DOHH2 (cell line): ENCODE measurements around the gene ZNF341.

ENCODE experiments used
- H3F3A ChIP-seq: fragments of 200-600 bp; sonication (generic), shearing (Covaris generic); 2 replicates; pipeline ENCODE4 v1.6.0; 2016; ENCODE audit warnings: antibody characterized with exemption, mild to moderate bottlenecking; ENCODE audit not compliant: control insufficient read depth, insufficient read depth
- H3K27ac ChIP-seq: fragments of 200-600 bp; sonication (generic); 2 replicates; pipeline ENCODE4 v1.5.1; 2014; ENCODE audit warnings: low read depth, mild to moderate bottlenecking, low read length, moderate library complexity
- H3K27me3 ChIP-seq: fragments of 200-600 bp; sonication (generic); 2 replicates; pipeline ENCODE4 v1.6.1; 2014; ENCODE audit warnings: mild to moderate bottlenecking, low read length, mixed read lengths; ENCODE audit not compliant: control insufficient read depth
- H3K36me3 ChIP-seq: fragments of 200-600 bp; sonication (generic); 2 replicates; pipeline ENCODE4 v1.6.1; 2014; ENCODE audit warnings: mild to moderate bottlenecking, low read length, moderate library complexity, mixed read lengths; ENCODE audit not compliant: control insufficient read depth
- H3K4me1 ChIP-seq: fragments of 200-600 bp; sonication (generic); 2 replicates; pipeline ENCODE4 v1.6.1; 2014; ENCODE audit warnings: mild to moderate bottlenecking, low read length, mixed read lengths; ENCODE audit not compliant: control insufficient read depth
- H3K4me2 ChIP-seq: fragments of 200-600 bp; sonication (generic); 2 replicates; pipeline ENCODE4 v1.6.0; 2014; ENCODE audit warnings: mild to moderate bottlenecking, low read length, moderate library complexity
- H3K4me3 ChIP-seq: fragments of 200-600 bp; sonication (generic); 2 replicates; pipeline ENCODE4 v1.5.1; 2014; ENCODE audit warnings: mild to moderate bottlenecking, low read length, mixed read lengths
- H3K79me2 ChIP-seq: fragments of 200-600 bp; sonication (generic); 2 replicates; pipeline ENCODE4 v1.6.1; 2014; ENCODE audit warnings: mild to moderate bottlenecking, low read length, mixed read lengths; ENCODE audit not compliant: control insufficient read depth
- H3K9me2 ChIP-seq: fragments of 200-600 bp; sonication (generic); replicated peaks from 2 replicates; pipeline ENCODE4 v1.6.1; 2014; ENCODE audit warnings: mild to moderate bottlenecking, low read length, mixed read lengths; ENCODE audit not compliant: control insufficient read depth
- H3K9me3 ChIP-seq: fragments of 200-600 bp; sonication (generic); 2 replicates; pipeline ENCODE4 v1.6.1; 2014; ENCODE audit warnings: antibody characterized with exemption, low read length, mixed read lengths; ENCODE audit not compliant: control insufficient read depth, insufficient read depth
- H4K20me1 ChIP-seq: fragments of 200-600 bp; sonication (generic); 2 replicates; pipeline ENCODE4 v1.6.0; 2014; ENCODE audit warnings: low read depth, mild to moderate bottlenecking, antibody characterized with exemption, low read length, moderate library complexity; ENCODE audit not compliant: control insufficient read depth, insufficient read depth
- CTCF ChIP-seq: fragments of 200-600 bp; sonication (generic); IDR thresholded peaks from one replicate; pipeline ENCODE4 v1.5.1; 2014; ENCODE audit warnings: antibody characterized with exemption, mild to moderate bottlenecking, low read depth, low read length; ENCODE audit not compliant: poor library complexity, severe bottlenecking
- EZH2phosphoT487 ChIP-seq: fragments of 200-600 bp; sonication (generic); IDR thresholded peaks from 2 replicates; pipeline ENCODE4 v1.6.1; 2017; ENCODE audit warnings: borderline replicate concordance, mild to moderate bottlenecking, antibody characterized with exemption, low read length, moderate library complexity, mixed read lengths

The ZNF341 gene

GRCh38 chr20:33783818-33784217, 52.0 kb downstream of the ZNF341 start:
- Histone ChIP-seq H3K9me3 (no peaks in the 10 kb centered on the region), H3K4me3 (no peak overlapping the region), H3F3A (peaks cover 5% of the 10 kb centered on the region), H3K36me3 (peaks cover 7% of the 10 kb centered on the region; the same call in 1 of the 2 replicates), H3K4me2 (no peak overlapping the region), H3K79me2 (no peaks in the 10 kb centered on the region), H4K20me1 (no peaks in the 10 kb centered on the region), H3K27ac (no peak overlapping the region), H3K4me1 (peaks cover 14% of the 10 kb centered on the region), H3K27me3 (no peaks in the 10 kb centered on the region), H3K9me2 (no peaks in the 10 kb centered on the region)
- TF ChIP-seq CTCF (no peak), EZH2phosphoT487 (no peak)

GRCh38 chr20:33784225-33784624, 52.4 kb downstream of the ZNF341 start:
- H3F3A ChIP-seq, result peaks cover 1% of the 10 kb centered on the region; the same call in 1 of the 2 replicates
- no peak overlapping the region for H3K4me2 ChIP-seq
- peaks cover 10% of the 10 kb centered on the region for H3K4me1 ChIP-seq

GRCh38 chr20:33785503-33785902, 53.7 kb downstream of the ZNF341 start:
- Histone ChIP-seq H3K36me3 (no peaks in the 10 kb centered on the region), H3K79me2 (no peaks in the 10 kb centered on the region), H3F3A (no peaks in the 10 kb centered on the region), H3K9me3 (no peaks in the 10 kb centered on the region), H4K20me1 (no peaks in the 10 kb centered on the region), H3K4me1 (no peaks in the 10 kb centered on the region), H3K4me2 (no peak overlapping the region), H3K27me3 (no peaks in the 10 kb centered on the region), H3K27ac (no peak overlapping the region), H3K9me2 (no peaks in the 10 kb centered on the region), H3K4me3 (no peak overlapping the region)
- no peak for TF ChIP-seq EZH2phosphoT487
- TF ChIP-seq CTCF, result no peak

More at GRCh38 chr20:33784225-33784624, 52.4 kb downstream of the ZNF341 start:
- H3K36me3 ChIP-seq, result peaks cover 4% of the 10 kb centered on the region; the same call in 1 of the 2 replicates
- H3K27me3 ChIP-seq, result no peaks in the 10 kb centered on the region
- H3K27ac ChIP-seq, result no peak overlapping the region
- H3K9me3 ChIP-seq, result no peaks in the 10 kb centered on the region
- no peaks in the 10 kb centered on the region for H3K9me2 ChIP-seq
- no peak overlapping the region for H3K4me3 ChIP-seq
- no peaks in the 10 kb centered on the region for H4K20me1 ChIP-seq
- no peaks in the 10 kb centered on the region for H3K79me2 ChIP-seq
- TF ChIP-seq EZH2phosphoT487, result no peak
- TF ChIP-seq CTCF, result no peak
